Neuronal stem cell (in vitro differentiated cells): ENCODE data around the gene MRGPRF.

Experiments
- DNase-seq: peaks from one replicate; pipeline ENCODE4 v3.0.0-alpha.2; 2013; ENCODE audit warnings: low spot score
- H2AFZ ChIP-seq: one replicate; pipeline ENCODE4 v1.6.1; 2013; ENCODE audit warnings: mild to moderate bottlenecking, low read length, inconsistent platforms
- H2AK5ac ChIP-seq: 2 replicates; pipeline ENCODE4 v1.6.1; 2013; ENCODE audit warnings: low read depth, mild to moderate bottlenecking, inconsistent platforms, low read length, moderate library complexity, mixed read lengths
- H2BK120ac ChIP-seq: 2 replicates; pipeline ENCODE4 v1.6.1; 2013; ENCODE audit warnings: low read depth, mild to moderate bottlenecking, inconsistent platforms, low read length, moderate library complexity, mixed read lengths
- H2BK12ac ChIP-seq: one replicate; pipeline ENCODE4 v1.6.1; 2013; ENCODE audit warnings: low read length, inconsistent platforms
- H2BK15ac ChIP-seq: 2 replicates; pipeline ENCODE4 v1.6.1; 2013; ENCODE audit warnings: mild to moderate bottlenecking, low read length, inconsistent platforms, mixed read lengths
- H2BK5ac ChIP-seq: one replicate; pipeline ENCODE4 v1.6.1; 2013; ENCODE audit warnings: inconsistent platforms, mild to moderate bottlenecking, low read length, moderate library complexity
- H3K14ac ChIP-seq: one replicate; pipeline ENCODE4 v1.6.1; 2013; ENCODE audit warnings: low read length, inconsistent platforms
- H3K18ac ChIP-seq: 2 replicates; pipeline ENCODE4 v1.6.1; 2013; ENCODE audit warnings: low read length, inconsistent platforms
- H3K23ac ChIP-seq: 2 replicates; pipeline ENCODE4 v1.6.1; 2013; ENCODE audit warnings: low read depth, mild to moderate bottlenecking, mixed read lengths, low read length, inconsistent platforms; ENCODE audit not compliant: poor library complexity
- H3K27ac ChIP-seq: replicated peaks from 3 replicates; pipeline ENCODE4 v1.5.1; 2013; ENCODE audit warnings: low read length, inconsistent platforms
- H3K27me3 ChIP-seq, 3 experiments: 2 replicates each; pipeline ENCODE4 v1.6.1; 2013; ENCODE audit warnings: low read length in 3 of 3, mild to moderate bottlenecking in 2 of 3, inconsistent platforms in 1 of 3, low read depth in 1 of 3, mixed read lengths in 1 of 3, moderate library complexity in 1 of 3; ENCODE audit not compliant: control insufficient read depth in 3 of 3, insufficient read depth in 3 of 3
- H3K36me3 ChIP-seq, 2 donors: replicated peaks in 1 of 2; 2 replicates each; pipeline ENCODE4 v1.6.1; 2013; ENCODE audit warnings: low read length in 2 of 2; ENCODE audit not compliant: control insufficient read depth in 2 of 2, insufficient read depth in 2 of 2
- H3K4ac ChIP-seq: 2 replicates; pipeline ENCODE4 v1.6.1; 2013; ENCODE audit warnings: inconsistent platforms, mild to moderate bottlenecking, low read length, moderate library complexity
- H3K4me1 ChIP-seq, 2 donors: 1 replicate in 1 of 2; 2 replicates in 1 of 2; pipeline ENCODE4 v1.6.1; 2013; ENCODE audit warnings: low read length in 2 of 2, low read depth in 1 of 2; ENCODE audit not compliant: control insufficient read depth in 2 of 2, insufficient read depth in 1 of 2
- H3K4me2 ChIP-seq: one replicate; pipeline ENCODE4 v1.6.1; 2013; ENCODE audit warnings: mild to moderate bottlenecking, low read length, inconsistent platforms; ENCODE audit not compliant: insufficient read depth, poor library complexity, severe bottlenecking
- H3K4me3 ChIP-seq, 2 donors: 2 replicates each; pipeline ENCODE4 v1.5.1; 2013; ENCODE audit warnings: low read length in 2 of 2, mild to moderate bottlenecking in 2 of 2, inconsistent platforms in 1 of 2, moderate library complexity in 1 of 2
- H3K79me1 ChIP-seq: one replicate; pipeline ENCODE4 v1.6.1; 2013; ENCODE audit warnings: low read depth, mild to moderate bottlenecking, inconsistent platforms, low read length, moderate library complexity
- H3K9ac ChIP-seq: one replicate; pipeline ENCODE4 v1.6.1; 2013; ENCODE audit warnings: mild to moderate bottlenecking, low read depth, low read length, inconsistent platforms; ENCODE audit not compliant: poor library complexity
- H3K9me3 ChIP-seq, 2 donors: replicated peaks in 1 of 2; 2 replicates each; pipeline versions ENCODE3 to v1.6.1; 2013; ENCODE audit warnings: low read length in 2 of 2, mild to moderate bottlenecking in 2 of 2, inconsistent platforms in 1 of 2, low read depth in 1 of 2, mixed read lengths in 1 of 2, moderate library complexity in 1 of 2; ENCODE audit not compliant: control insufficient read depth in 2 of 2, insufficient read depth in 1 of 2
- H4K8ac ChIP-seq: one replicate; pipeline ENCODE4 v1.6.1; 2013; ENCODE audit warnings: low read depth, mild to moderate bottlenecking, inconsistent platforms, low read length, moderate library complexity
- H4K91ac ChIP-seq: one replicate; pipeline ENCODE4 v1.6.1; 2013; ENCODE audit warnings: low read length, low read depth, mild to moderate bottlenecking, inconsistent platforms; ENCODE audit not compliant: poor library complexity
- WGBS, 2 donors: extraction: QIAGEN DNeasy Blood & Tissue Kit; methylation state at CpG; one replicate each; pipeline ENCODE4 v1.1.7; 2013; ENCODE audit warnings: missing lambda C conversion rate in 2 of 2, mixed read lengths in 1 of 2; ENCODE audit not compliant: insufficient read length in 2 of 2, insufficient replicate concordance in 1 of 2; ENCODE audit errors: extremely low coverage in 2 of 2; 5-methylcytosine and 5-hydroxymethylcytosine counted together

The MRGPRF gene

DNA sequence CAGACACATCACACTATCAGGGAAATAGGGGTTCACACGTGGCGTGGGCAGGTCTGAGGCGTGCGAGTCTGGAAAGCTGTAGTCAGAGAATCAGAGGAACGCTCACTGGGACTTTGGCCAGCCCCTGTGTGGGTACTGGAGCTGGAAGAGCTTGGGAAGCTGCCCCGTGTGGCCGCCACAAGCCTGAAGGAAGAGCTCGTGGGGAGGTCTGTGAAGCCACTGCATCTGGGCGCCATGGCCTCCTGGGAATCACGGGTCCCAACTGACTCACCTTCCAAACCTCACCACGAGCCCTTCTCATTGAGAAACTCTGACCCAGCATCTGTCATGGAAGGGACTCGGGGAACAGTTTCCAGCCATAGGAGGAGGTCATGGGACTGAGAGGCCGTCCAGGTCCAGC lies 5.9 kb upstream of the MRGPRF start:
- no peak overlapping the region for H2BK5ac ChIP-seq
- H3K4ac ChIP-seq, result no peak overlapping the region
- peaks cover 0 to 25% (median 0%) of the 10 kb centered on the region in 3 experiments for H3K27me3 ChIP-seq
- no CpG with 5 or more reads among the region's 13 CpGs for WGBS, 2 donors
- H3K4me2 ChIP-seq, result no peak overlapping the region
- no peak overlapping the region for H3K4me3 ChIP-seq
- H2BK12ac ChIP-seq, result no peak overlapping the region
- H2BK120ac ChIP-seq, result no peak overlapping the region
- H3K18ac ChIP-seq, result peak overlapping the region; percentile 28
- H2BK15ac ChIP-seq, result no peak overlapping the region
- no peak overlapping the region for H3K23ac ChIP-seq
- H3K79me1 ChIP-seq, result no peaks in the 10 kb centered on the region
- no peak overlapping the region for H3K27ac ChIP-seq
- H3K36me3 ChIP-seq, result no peaks in the 10 kb centered on the region
- no peaks in the 10 kb centered on the region for H3K9me3 ChIP-seq
- H3K14ac ChIP-seq, result no peak overlapping the region
- peaks cover 9 to 10% of the 10 kb centered on the region in 2 donors for H3K4me1 ChIP-seq
- no peak overlapping the region for H3K9ac ChIP-seq
- H4K8ac ChIP-seq, result no peak overlapping the region
- no peak overlapping the region for H4K91ac ChIP-seq
- no peak for DNase-seq
- no peak overlapping the region for H2AFZ ChIP-seq
- no peak overlapping the region for H2AK5ac ChIP-seq

GRCh38 chr11:69017951-69018350 lies 4.9 kb upstream of the MRGPRF start:
- Histone ChIP-seq H3K4me2 (no peak overlapping the region), H2BK12ac (no peak overlapping the region), H4K91ac (no peak overlapping the region), H3K27me3 (peaks cover 0 to 27% (median 0%) of the 10 kb centered on the region in 3 experiments), H3K27ac (no peak overlapping the region), H2BK15ac (peak overlapping the region; percentile 69), H2AK5ac (no peak overlapping the region), H2AFZ (no peak overlapping the region), H3K23ac (peak overlapping the region; percentile 28), H3K14ac (no peak overlapping the region), H3K4ac (no peak overlapping the region), H3K4me3 (no peak overlapping the region), H3K9ac (no peak overlapping the region), H3K4me1 (peaks cover 14 to 18% of the 10 kb centered on the region in 2 donors), H2BK120ac (no peak overlapping the region), H3K18ac (no peak overlapping the region), H3K9me3 (no peaks in the 10 kb centered on the region), H3K36me3 (no peaks in the 10 kb centered on the region), H2BK5ac (no peak overlapping the region), H3K79me1 (no peaks in the 10 kb centered on the region), H4K8ac (no peak overlapping the region)
- no CpG with 5 or more reads among the region's 10 CpGs for WGBS, 2 donors
- no peak for DNase-seq

GRCh38 chr11:69014898-69015549 lies 2.0 kb upstream of the MRGPRF start:
- peak overlapping the region; percentile 60 for H2AK5ac ChIP-seq
- H2AFZ ChIP-seq, result peak overlapping the region; percentile 86
- no peak overlapping the region for H3K27ac ChIP-seq
- no peaks in the 10 kb centered on the region for H3K9me3 ChIP-seq
- no peak overlapping the region for H2BK5ac ChIP-seq
- no CpG with 5 or more reads among the region's 9 CpGs for WGBS, 2 donors
- peak overlapping the region; percentile 30 for H3K18ac ChIP-seq
- peaks cover 2% of the 10 kb centered on the region for H3K79me1 ChIP-seq
- H3K36me3 ChIP-seq, result no peaks in the 10 kb centered on the region
- H4K91ac ChIP-seq, result peak overlapping the region; percentile 20
- H2BK120ac ChIP-seq, result peak overlapping the region; percentile 22
- peak overlapping the region; percentile 21 for H2BK15ac ChIP-seq
- H3K4me2 ChIP-seq, result no peak overlapping the region
- peaks cover 31 to 43% of the 10 kb centered on the region in 2 donors for H3K4me1 ChIP-seq
- no peak overlapping the region for H2BK12ac ChIP-seq
- peak overlapping the region in 1 of 2 donors; percentile 22 for H3K4me3 ChIP-seq
- H3K9ac ChIP-seq, result no peak overlapping the region
- H3K23ac ChIP-seq, result no peak overlapping the region
- H3K14ac ChIP-seq, result peak overlapping the region; percentile 3
- no peak overlapping the region for H4K8ac ChIP-seq
- H3K27me3 ChIP-seq, result peaks cover 0 to 53% (median 2%) of the 10 kb centered on the region in 3 experiments
- no peak for DNase-seq
- no peak overlapping the region for H3K4ac ChIP-seq

GRCh38 chr11:69014084-69014851 lies 1.2 kb upstream of the MRGPRF start:
- peak overlapping the region; percentile 65 for H2BK15ac ChIP-seq
- H3K9ac ChIP-seq, result peak overlapping the region; percentile 24
- peak overlapping the region; percentile 93 for H3K18ac ChIP-seq
- no peak overlapping the region for H3K27ac ChIP-seq
- peak overlapping the region; percentile 58 for H3K4ac ChIP-seq
- H4K91ac ChIP-seq, result peak overlapping the region; percentile 5
- no peaks in the 10 kb centered on the region for H3K9me3 ChIP-seq
- H3K36me3 ChIP-seq, result no peaks in the 10 kb centered on the region
- H4K8ac ChIP-seq, result no peak overlapping the region
- H3K4me2 ChIP-seq, result peak overlapping the region; percentile 78
- no peak for DNase-seq
- no peak overlapping the region for H3K14ac ChIP-seq
- H2AK5ac ChIP-seq, result peak overlapping the region; percentile 78
- peak overlapping the region; percentile 16 for H3K23ac ChIP-seq
- H3K4me3 ChIP-seq, result peak overlapping the region in 1 of 2 donors; percentile 31
- H3K79me1 ChIP-seq, result peaks cover 2% of the 10 kb centered on the region
- no peak overlapping the region for H2BK12ac ChIP-seq
- peak overlapping the region; percentile 86 for H2AFZ ChIP-seq
- WGBS, 2 donors, result no CpG with 5 or more reads among the region's 28 CpGs
- H2BK120ac ChIP-seq, result peak overlapping the region; percentile 24
- peak overlapping the region; percentile 35 for H2BK5ac ChIP-seq
- H3K27me3 ChIP-seq, result peaks cover 0 to 56% (median 2%) of the 10 kb centered on the region in 3 experiments
- H3K4me1 ChIP-seq, result peaks cover 35 to 47% of the 10 kb centered on the region in 2 donors
